Small intestine (tissue), 7 donors: ENCODE results near the gene FADS1. TPM values are rescaled to one million over a fixed set of nuclear protein-coding genes. Genes with fewer than 3 reads are reported as not detected.

Experiments
- DNase-seq, 2 donors: peaks; one replicate each; pipeline versions ENCODE4 v3.0.0 to v3.0.0-alpha.2; 2013
- FAIRE-seq: peaks from 2 replicates; lab custom pipeline; 2012; peaks lifted over from hg19 to GRCh38; lab: Jason Lieb, UNC
- H3K27ac ChIP-seq, 3 donors: one replicate each; pipeline ENCODE4 v1.5.1; 2013; ENCODE audit warnings: low read length in 2 of 3, mild to moderate bottlenecking in 2 of 3, control low read depth in 1 of 3, inconsistent platforms in 1 of 3, low read depth in 1 of 3, moderate library complexity in 1 of 3
- H3K27me3 ChIP-seq, 3 donors: one replicate each; pipeline ENCODE4 v1.6.1; 2013; ENCODE audit warnings: low read length in 3 of 3, inconsistent platforms in 1 of 3; ENCODE audit not compliant: control insufficient read depth in 3 of 3, insufficient read depth in 3 of 3
- H3K36me3 ChIP-seq, 3 donors: one replicate each; pipeline ENCODE4 v1.6.1; 2013; ENCODE audit warnings: low read length in 3 of 3, inconsistent platforms in 1 of 3, low read depth in 1 of 3, mild to moderate bottlenecking in 1 of 3, moderate library complexity in 1 of 3; ENCODE audit not compliant: control insufficient read depth in 3 of 3, insufficient read depth in 2 of 3
- H3K4me1 ChIP-seq, 3 donors: one replicate each; pipeline ENCODE4 v1.6.1; 2013; ENCODE audit warnings: low read length in 2 of 3, inconsistent platforms in 1 of 3, low read depth in 1 of 3, mild to moderate bottlenecking in 1 of 3, moderate library complexity in 1 of 3; ENCODE audit not compliant: control insufficient read depth in 3 of 3, insufficient read depth in 2 of 3
- H3K4me3 ChIP-seq, 3 donors: one replicate each; pipeline ENCODE4 v1.5.1; 2013; ENCODE audit warnings: low read length in 3 of 3, control low read depth in 1 of 3, inconsistent platforms in 1 of 3, low read depth in 1 of 3, mild to moderate bottlenecking in 1 of 3, moderate library complexity in 1 of 3
- H3K9me3 ChIP-seq, 2 donors: one replicate each; pipeline ENCODE4 v1.6.1; 2013; ENCODE audit warnings: low read depth in 1 of 2, low read length in 1 of 2; ENCODE audit not compliant: control insufficient read depth in 2 of 2, insufficient read depth in 1 of 2
- WGBS, 3 donors: extraction: QIAGEN DNeasy Blood & Tissue Kit; methylation state at CpG; one replicate each; pipeline ENCODE4 v1.1.7; 2013; 5-methylcytosine and 5-hydroxymethylcytosine counted together
- polyA plus RNA-seq, 4 donors: library from polyadenylated mRNA; stranded (reverse) in 3 of 4; unstranded in 1 of 4; fragments of 200-250 nt in 3 of 4; fragments of 120-200 nt in 1 of 4; gene quantifications; one replicate each; pipeline versions ENCODE4 v1.2.1 to v1.2.3, GENCODE V29; 2013
- donor health status: healthy with polysubstance abuse.
- donor health status: control.
- donor health status: control.
- donor health status: Bipolar disorder and iron deficiency.
- donor health status: healthy.

FADS1 gene
- polyA plus RNA-seq, 4 donors: 0.45 to 15.9 (median 2.1) TPM

GRCh38 chr11:61812736-61813411, 3.9 kb downstream of the FADS1 start:
- no peak overlapping the region for H3K4me3 ChIP-seq
- 83 to 90% (median 83%) methylated on average over 4 of the region's 4 CpGs for WGBS, 3 donors
- H3K27ac ChIP-seq: no peak overlapping the region
- H3K27me3 ChIP-seq: peaks cover 0 to 37% (median 0%) of the 10 kb centered on the region in 3 donors
- peaks cover 0 to 2% of the 10 kb centered on the region in 2 donors for H3K9me3 ChIP-seq
- peak; percentile 47 to 73 for DNase-seq
- H3K36me3 ChIP-seq: peaks cover 0 to 27% (median 0%) of the 10 kb centered on the region in 3 donors
- FAIRE-seq: no peak
- H3K4me1 ChIP-seq: peaks cover 0 to 27% (median 6%) of the 10 kb centered on the region in 3 donors

DNA sequence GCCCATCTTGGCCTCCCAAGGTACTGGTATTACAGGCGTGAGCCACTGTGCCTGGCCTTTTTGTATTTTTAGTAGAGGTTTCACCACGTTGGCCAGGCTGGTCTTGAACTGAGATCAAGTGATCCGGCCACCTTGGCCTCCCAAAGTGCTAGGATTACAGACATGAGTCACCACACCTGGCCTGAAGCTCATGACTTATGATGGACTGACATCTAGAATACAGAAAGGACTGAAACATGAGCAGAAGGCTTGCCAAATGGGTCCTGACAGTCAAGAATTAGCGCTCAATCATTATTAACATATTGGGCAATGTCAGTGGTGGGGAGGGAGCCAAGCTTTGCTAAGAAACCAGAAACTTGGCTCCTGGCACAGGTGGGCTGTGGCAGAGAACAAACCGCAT, 5.0 kb downstream of the FADS1 start:
- peaks cover 0 to 27% (median 0%) of the 10 kb centered on the region in 3 donors for H3K36me3 ChIP-seq
- DNase-seq (no peak), FAIRE-seq (no peak)
- H3K27me3 ChIP-seq: peaks cover 0 to 27% (median 0%) of the 10 kb centered on the region in 3 donors
- peaks cover 0 to 23% (median 6%) of the 10 kb centered on the region in 3 donors for H3K4me1 ChIP-seq
- H3K9me3 ChIP-seq: peaks cover 0 to 2% of the 10 kb centered on the region in 2 donors
- no peak overlapping the region for H3K27ac ChIP-seq
- 89 to 93% (median 92%) methylated on average over 5 of the region's 5 CpGs for WGBS, 3 donors
- no peak overlapping the region for H3K4me3 ChIP-seq

- FAIRE-seq (no peak), DNase-seq (no peak)
- peaks cover 0 to 2% of the 10 kb centered on the region in 2 donors for H3K9me3 ChIP-seq
- H3K27me3 ChIP-seq: peaks cover 0 to 17% (median 0%) of the 10 kb centered on the region in 3 donors
- no peak overlapping the region for H3K4me3 ChIP-seq
- WGBS, 3 donors: 93 to 96% (median 95%) methylated on average over 8 of the region's 8 CpGs
- H3K36me3 ChIP-seq: peaks cover 0 to 30% (median 3%) of the 10 kb centered on the region in 3 donors
- no peak overlapping the region for H3K27ac ChIP-seq
- H3K4me1 ChIP-seq: peaks cover 0 to 16% (median 6%) of the 10 kb centered on the region in 3 donors
Measured at GRCh38 chr11:61810671-61811175, 6.1 kb downstream of the FADS1 start.

DNA sequence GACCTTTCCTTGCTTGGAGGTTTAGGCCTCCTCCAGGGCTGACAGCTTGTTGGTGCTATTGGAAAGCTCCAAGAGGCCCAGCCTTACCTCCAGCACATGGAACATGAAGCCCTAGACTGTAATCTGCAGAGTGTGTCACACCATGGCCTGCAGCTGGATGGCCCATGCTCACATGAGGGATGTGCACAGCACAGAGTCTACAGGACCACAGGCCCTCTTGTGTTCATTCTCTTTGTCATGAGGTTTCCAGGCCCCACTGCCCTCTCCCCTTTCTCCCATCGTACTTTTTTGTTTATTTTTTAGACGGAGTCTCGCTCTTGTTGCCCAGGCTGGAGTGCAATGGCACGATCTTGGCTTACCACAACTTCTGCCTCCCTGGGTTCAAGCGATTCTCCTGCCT, 10.0 kb downstream of the FADS1 start:
- no peak for FAIRE-seq
- no peak for DNase-seq
- Histone ChIP-seq H3K4me1 (no peaks in the 10 kb centered on the region), H3K36me3 (peaks cover 0 to 40% (median 3%) of the 10 kb centered on the region in 3 donors), H3K27me3 (no peaks in the 10 kb centered on the region), H3K27ac (no peak overlapping the region), H3K4me3 (no peak overlapping the region), H3K9me3 (no peaks in the 10 kb centered on the region)
- WGBS, 3 donors: 95 to 97% (median 96%) methylated on average over 5 of the region's 5 CpGs

DNA sequence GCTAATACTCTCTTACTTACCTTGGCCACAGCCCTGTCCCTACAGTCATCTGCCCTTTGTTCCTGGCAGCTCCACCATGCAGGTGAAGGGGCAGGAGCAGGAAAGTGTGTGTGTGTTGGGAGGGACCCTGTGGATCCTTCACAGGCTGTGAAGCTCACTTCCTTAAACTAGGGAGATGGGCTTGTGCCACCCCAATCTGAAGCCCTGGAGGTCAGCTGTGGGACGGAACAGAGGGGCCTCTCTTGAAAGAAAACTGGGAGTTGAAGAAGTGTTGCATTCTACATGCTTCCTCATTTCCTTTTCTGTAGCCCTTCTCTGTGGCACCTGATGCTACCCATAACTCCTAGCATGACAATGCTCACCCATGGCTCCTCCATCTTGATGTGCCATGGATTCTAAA, 11.7 kb downstream of the FADS1 start:
- peaks cover 0 to 29% (median 3%) of the 10 kb centered on the region in 3 donors for H3K36me3 ChIP-seq
- no peak overlapping the region for H3K4me3 ChIP-seq
- FAIRE-seq (no peak), DNase-seq (no peak)
- H3K9me3 ChIP-seq: no peaks in the 10 kb centered on the region
- WGBS, 3 donors: 92 to 100% (median 93%) methylated on average over 1 of the region's 1 CpG
- no peaks in the 10 kb centered on the region for H3K4me1 ChIP-seq
- H3K27ac ChIP-seq: no peak overlapping the region
- no peaks in the 10 kb centered on the region for H3K27me3 ChIP-seq

- 80 to 97% (median 93%) methylated on average over 3 of the region's 3 CpGs for WGBS, 3 donors
Measured at GRCh38 chr11:61803889-61804647, 12.7 kb downstream of the FADS1 start.

GRCh38 chr11:61802605-61803004, 14.2 kb downstream of the FADS1 start:
- DNase-seq (no peak), FAIRE-seq (no peak)
- WGBS, 3 donors: 87 to 91% (median 91%) methylated on average over 6 of the region's 6 CpGs
- no peaks in the 10 kb centered on the region for H3K4me1 ChIP-seq
- peaks cover 0 to 25% (median 3%) of the 10 kb centered on the region in 3 donors for H3K36me3 ChIP-seq
- no peak overlapping the region for H3K27ac ChIP-seq
- no peak overlapping the region for H3K4me3 ChIP-seq
- no peaks in the 10 kb centered on the region for H3K27me3 ChIP-seq
- H3K9me3 ChIP-seq: no peaks in the 10 kb centered on the region

More at GRCh38 chr11:61803889-61804647, 12.7 kb downstream of the FADS1 start:
- no peaks in the 10 kb centered on the region for H3K27me3 ChIP-seq
- H3K9me3 ChIP-seq: no peaks in the 10 kb centered on the region
- no peak overlapping the region for H3K4me3 ChIP-seq
- no peaks in the 10 kb centered on the region for H3K4me1 ChIP-seq
- H3K36me3 ChIP-seq: peaks cover 0 to 27% (median 3%) of the 10 kb centered on the region in 3 donors
- DNase-seq: no peak
- no peak overlapping the region for H3K27ac ChIP-seq
- no peak for FAIRE-seq
